GM23338 (cell line): ENCODE measurements around the gene METRNL. TPM values are rescaled to one million over a fixed set of nuclear protein-coding genes. Genes with fewer than 3 reads are reported as not detected.

ENCODE experiments used
- ATAC-seq: fragments of 200-7000 bp; cut with Tn5 transposase; 3 replicates; pipeline ENCODE4 v1.9.1; 2020
- DNase-seq: peaks from one replicate; pipeline ENCODE4 v3.0.0-alpha.2; 2015; ENCODE audit warnings: low spot score
- H2AFZ ChIP-seq: fragments of 200-600 bp; sonication (generic); 2 replicates; pipeline ENCODE4 v1.8.0; 2016; ENCODE audit warnings: antibody characterized with exemption, mild to moderate bottlenecking, moderate library complexity
- H3F3A ChIP-seq: fragments of 200-600 bp; sonication (generic); replicated peaks from 2 replicates; pipeline ENCODE4 v1.8.0; 2017; ENCODE audit warnings: antibody characterized with exemption, mixed run types, low read depth
- H3K27ac ChIP-seq: fragments of 200-600 bp; sonication (generic); 2 replicates; pipeline ENCODE4 v1.6.1; 2016; ENCODE audit warnings: low read depth
- H3K27me3 ChIP-seq: fragments of 200-600 bp; sonication (generic); 2 replicates; pipeline ENCODE4 v1.8.0; 2016; ENCODE audit warnings: mild to moderate bottlenecking, mixed run types, moderate library complexity; ENCODE audit not compliant: insufficient read depth
- H3K36me3 ChIP-seq: fragments of 200-600 bp; sonication (generic); 2 replicates; pipeline ENCODE4 v1.8.0; 2016; ENCODE audit warnings: mild to moderate bottlenecking; ENCODE audit not compliant: insufficient read depth
- H3K4me1 ChIP-seq: fragments of 200-600 bp; sonication (generic); 2 replicates; pipeline ENCODE4 v1.8.0; 2016; ENCODE audit warnings: mild to moderate bottlenecking, moderate library complexity; ENCODE audit not compliant: insufficient read depth
- H3K4me2 ChIP-seq: fragments of 200-600 bp; sonication (generic); 2 replicates; pipeline ENCODE4 v1.7.1; 2017; ENCODE audit warnings: mixed run types
- H3K4me3 ChIP-seq: fragments of 200-600 bp; sonication (generic); 2 replicates; pipeline ENCODE4 v1.6.1; 2016; ENCODE audit warnings: mixed run types
- H3K79me2 ChIP-seq: fragments of 200-600 bp; sonication (generic); replicated peaks from 2 replicates; pipeline ENCODE4 v1.8.0; 2017; ENCODE audit warnings: mild to moderate bottlenecking; ENCODE audit not compliant: insufficient read depth
- H3K9me2 ChIP-seq: fragments of 200-600 bp; sonication (generic); 2 replicates; pipeline ENCODE4 v1.8.0; 2017; ENCODE audit not compliant: insufficient read depth
- H4K20me1 ChIP-seq: fragments of 200-600 bp; sonication (generic); replicated peaks from 2 replicates; pipeline ENCODE4 v1.8.0; 2017; ENCODE audit warnings: mild to moderate bottlenecking; ENCODE audit not compliant: insufficient read depth
- H3K27ac Mint-ChIP-seq: 2 replicates; pipeline ENCODE4 v1.8.0; 2020; ENCODE audit warnings: inconsistent platforms, mild to moderate bottlenecking, moderate library complexity, mixed read lengths
- H3K27me3 Mint-ChIP-seq: 3 replicates; pipeline ENCODE4 v1.8.0; 2022; ENCODE audit warnings: low read depth, mild to moderate bottlenecking, moderate library complexity, mixed read lengths, inconsistent platforms; ENCODE audit not compliant: insufficient read depth, poor library complexity
- H3K36me3 Mint-ChIP-seq: 3 replicates; pipeline ENCODE4 v1.8.0; 2021; ENCODE audit warnings: low read depth, mild to moderate bottlenecking, inconsistent platforms, moderate library complexity, mixed read lengths
- H3K4me1 Mint-ChIP-seq: 3 replicates; pipeline ENCODE4 v1.8.0; 2020; ENCODE audit warnings: mild to moderate bottlenecking, inconsistent platforms, mixed read lengths
- H3K4me3 Mint-ChIP-seq: 3 replicates; pipeline ENCODE4 v1.8.0; 2021; ENCODE audit warnings: moderate library complexity, mild to moderate bottlenecking, inconsistent platforms, mixed read lengths
- H3K9me3 Mint-ChIP-seq: 3 replicates; pipeline ENCODE4 v1.8.0; 2020; ENCODE audit warnings: moderate library complexity, mild to moderate bottlenecking, inconsistent platforms, mixed read lengths
- CREB1 ChIP-seq: fragments of 250-450 bp; sonication (Bioruptor Pico); IDR thresholded peaks from 2 replicates; pipeline ENCODE4 v1.5.0; 2020; ENCODE audit warnings: low read depth, mild to moderate bottlenecking, moderate library complexity
- EZH2 ChIP-seq: fragments of 200-600 bp; sonication (generic); IDR thresholded peaks from one replicate; pipeline ENCODE4 v1.8.0; 2017; ENCODE audit warnings: antibody characterized with exemption, mild to moderate bottlenecking, low read depth; ENCODE audit not compliant: unreplicated experiment
- EZH2phosphoT487 ChIP-seq: fragments of 200-600 bp; sonication (generic); IDR thresholded peaks from one replicate; pipeline ENCODE4 v1.8.1; 2018; ENCODE audit warnings: antibody characterized with exemption; ENCODE audit not compliant: unreplicated experiment
- JUNB ChIP-seq: IDR thresholded peaks from one replicate; pipeline ENCODE4 v1.6.1; 2016; ENCODE audit warnings: antibody characterized with exemption; ENCODE audit not compliant: unreplicated experiment
- NANOG ChIP-seq: IDR thresholded peaks from 2 replicates; pipeline ENCODE4 v1.6.1; 2016; ENCODE audit warnings: antibody characterized with exemption, borderline replicate concordance
- POLR2AphosphoS5 ChIP-seq: IDR thresholded peaks from 2 replicates; pipeline ENCODE4 v1.6.1; 2016; ENCODE audit warnings: antibody characterized with exemption, low read depth
- STAT1 ChIP-seq: IDR thresholded peaks from one replicate; pipeline ENCODE4 v1.6.1; 2016; ENCODE audit warnings: antibody characterized with exemption; ENCODE audit not compliant: unreplicated experiment
- polyA plus RNA-seq: library from polyadenylated mRNA; unstranded; fragments of >200 nt; fragmentation: Nextera tagmentation; extraction: Ambion mirVana; gene quantifications from 2 replicates; pipeline ENCODE4 v1.2.1, GENCODE V29; 2016
- total RNA-seq: library from RNA; depleted of rRNA; stranded (reverse); fragments of >200 nt; shearing (Covaris generic); gene quantifications from 2 replicates; pipeline ENCODE4 v1.2.3, GENCODE V29; 2014
- TF ChIP-seq, protein P1 (sequence below), 2 experiments: fragments of 200-600 bp in 1 of 2; sonication (generic) in 1 of 2; conservative IDR thresholded peaks; 2 replicates each; pipeline versions ENCODE4 v1.5.1 to v1.6.1; 2016 to 2017; ENCODE audit warnings: antibody characterized with exemption in 2 of 2, low read depth in 2 of 2, mild to moderate bottlenecking in 2 of 2, moderate library complexity in 1 of 2
- TF ChIP-seq, protein P2 (sequence below): IDR thresholded peaks from one replicate; pipeline ENCODE4 v1.6.1; 2018; ENCODE audit warnings: antibody characterized with exemption; ENCODE audit not compliant: unreplicated experiment
- TF ChIP-seq, protein P3 (sequence below): IDR thresholded peaks from 2 replicates; pipeline ENCODE4 v1.6.1; 2016; ENCODE audit warnings: antibody characterized with exemption

The METRNL gene
- total and polyA plus RNA-seq, 2 experiments from 2014 or later, result 12.2 to 20.2 TPM

DNA sequence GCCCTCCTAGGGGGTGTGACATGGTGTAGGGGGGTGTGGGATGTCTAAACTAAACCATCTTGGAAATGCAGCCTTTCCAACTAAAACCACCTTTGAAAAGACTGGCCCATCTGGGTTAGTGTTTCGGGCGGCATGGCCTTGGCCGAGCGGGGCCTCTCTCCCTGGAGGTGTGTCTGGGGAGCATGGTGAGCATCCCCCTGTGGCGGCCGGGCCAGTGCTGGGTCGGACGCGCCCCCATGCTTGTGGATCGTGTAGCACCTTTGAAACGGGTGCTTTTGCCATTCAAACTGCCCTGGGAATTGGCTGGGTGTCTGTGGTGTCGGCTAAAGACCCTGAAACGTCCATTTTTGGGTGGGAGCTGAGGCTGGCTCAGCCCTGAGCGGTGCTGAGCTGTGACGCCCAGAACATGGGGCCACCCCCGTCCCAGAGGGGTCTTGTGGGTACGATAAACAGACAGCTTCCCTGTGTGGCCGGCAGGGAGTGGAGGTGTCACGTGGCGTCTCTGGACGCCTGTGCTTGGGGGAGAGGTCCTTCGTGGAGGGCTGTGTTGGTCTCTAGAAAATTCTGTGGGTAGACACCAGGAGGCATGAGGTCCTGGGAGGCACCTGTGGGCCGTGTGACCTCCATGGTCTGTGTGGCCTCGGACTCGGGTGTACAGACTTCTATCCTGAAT is 6.3 kb downstream of the METRNL start:
- H3K9me3 Mint-ChIP-seq, result no peaks in the 10 kb centered on the region; the same call in 2 of the 3 replicates
- no peak overlapping the region for H3K4me3 Mint-ChIP-seq
- H3K27ac ChIP-seq, result no peak overlapping the region
- DNase-seq, result no peak
- peaks cover 23% of the 10 kb centered on the region for H3K27me3 Mint-ChIP-seq
- peaks cover 20% of the 10 kb centered on the region; the same call in 2 of the 3 replicates for H3K36me3 Mint-ChIP-seq
- no peaks in the 10 kb centered on the region; the same call in 1 of the 2 replicates for H4K20me1 ChIP-seq
- no peak overlapping the region for H3K4me3 ChIP-seq
- H2AFZ ChIP-seq, result no peak overlapping the region
- H3K9me2 ChIP-seq, result no peaks in the 10 kb centered on the region
- peaks cover 11% of the 10 kb centered on the region for H3K27me3 ChIP-seq
- H3F3A ChIP-seq, result 0 out of 2 replicates have a peak, but pooled peaks cover 6% of the 10 kb centered on the region
- H3K4me1 Mint-ChIP-seq, result peaks cover 49% of the 10 kb centered on the region
- TF ChIP-seq NANOG, result no peak
- no peaks in the 10 kb centered on the region for H3K36me3 ChIP-seq
- H3K27ac Mint-ChIP-seq, result peak overlapping the region; percentile 37
- peaks cover 23% of the 10 kb centered on the region for H3K4me1 ChIP-seq
- no peak overlapping the region for H3K4me2 ChIP-seq
- ATAC-seq, result no peak
- H3K79me2 ChIP-seq, result peaks cover 50% of the 10 kb centered on the region

DNA sequence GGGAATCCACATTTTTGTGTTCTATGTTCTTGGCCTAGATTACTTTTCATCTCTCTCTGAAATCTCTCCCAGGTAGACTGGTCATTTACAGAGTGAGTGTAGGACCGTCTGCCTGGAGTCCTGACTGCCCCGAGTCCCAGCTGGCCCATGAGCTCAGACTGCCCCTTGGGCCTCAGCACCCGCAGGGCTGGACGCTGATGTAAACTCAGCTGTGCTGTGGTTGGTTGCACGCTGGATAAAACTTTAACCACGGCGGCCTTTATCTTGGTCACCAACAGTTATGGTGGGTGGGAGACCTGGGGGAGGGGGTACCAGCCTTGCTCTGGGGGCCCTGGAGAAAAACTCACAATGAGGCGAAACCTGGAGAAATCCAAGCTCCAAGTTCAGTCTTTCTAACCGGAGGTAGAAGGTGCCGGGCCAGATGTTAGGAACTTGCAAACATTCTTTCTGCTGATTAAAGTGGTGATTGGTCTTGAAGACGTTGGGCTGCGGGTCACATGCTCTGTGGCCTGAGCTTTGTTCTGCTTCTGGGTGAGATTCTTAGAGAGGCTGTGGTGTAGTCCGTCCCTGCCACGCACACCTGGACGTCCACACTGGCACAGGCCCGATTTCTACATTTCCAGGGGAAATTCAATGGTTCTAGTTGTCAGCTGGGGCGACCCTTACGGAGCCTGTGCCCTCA is 6.9 kb downstream of the METRNL start:
- Mint-ChIP-seq H3K27me3 (peaks cover 23% of the 10 kb centered on the region), H3K4me1 (peaks cover 51% of the 10 kb centered on the region), H3K9me3 (no peaks in the 10 kb centered on the region; the same call in 2 of the 3 replicates), H3K27ac (peak overlapping the region; percentile 68), H3K36me3 (peaks cover 22% of the 10 kb centered on the region; the same call in 2 of the 3 replicates), H3K4me3 (peak overlapping the region; percentile 27; the same call in 1 of the 3 replicates)
- Histone ChIP-seq H3K9me2 (no peaks in the 10 kb centered on the region), H3K27ac (no peak overlapping the region), H3F3A (0 out of 2 replicates have a peak, but pooled peaks cover 6% of the 10 kb centered on the region), H3K4me3 (no peak overlapping the region), H4K20me1 (no peaks in the 10 kb centered on the region; the same call in 1 of the 2 replicates), H3K4me1 (peaks cover 23% of the 10 kb centered on the region), H3K79me2 (peaks cover 50% of the 10 kb centered on the region), H3K4me2 (no peak overlapping the region), H3K36me3 (no peaks in the 10 kb centered on the region), H3K27me3 (peaks cover 8% of the 10 kb centered on the region), H2AFZ (no peak overlapping the region)
- ATAC-seq, result no peak
- TF ChIP-seq, protein P1, sequence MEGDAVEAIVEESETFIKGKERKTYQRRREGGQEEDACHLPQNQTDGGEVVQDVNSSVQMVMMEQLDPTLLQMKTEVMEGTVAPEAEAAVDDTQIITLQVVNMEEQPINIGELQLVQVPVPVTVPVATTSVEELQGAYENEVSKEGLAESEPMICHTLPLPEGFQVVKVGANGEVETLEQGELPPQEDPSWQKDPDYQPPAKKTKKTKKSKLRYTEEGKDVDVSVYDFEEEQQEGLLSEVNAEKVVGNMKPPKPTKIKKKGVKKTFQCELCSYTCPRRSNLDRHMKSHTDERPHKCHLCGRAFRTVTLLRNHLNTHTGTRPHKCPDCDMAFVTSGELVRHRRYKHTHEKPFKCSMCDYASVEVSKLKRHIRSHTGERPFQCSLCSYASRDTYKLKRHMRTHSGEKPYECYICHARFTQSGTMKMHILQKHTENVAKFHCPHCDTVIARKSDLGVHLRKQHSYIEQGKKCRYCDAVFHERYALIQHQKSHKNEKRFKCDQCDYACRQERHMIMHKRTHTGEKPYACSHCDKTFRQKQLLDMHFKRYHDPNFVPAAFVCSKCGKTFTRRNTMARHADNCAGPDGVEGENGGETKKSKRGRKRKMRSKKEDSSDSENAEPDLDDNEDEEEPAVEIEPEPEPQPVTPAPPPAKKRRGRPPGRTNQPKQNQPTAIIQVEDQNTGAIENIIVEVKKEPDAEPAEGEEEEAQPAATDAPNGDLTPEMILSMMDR (conservative IDR thresholded peaks at IDR 0.05; ENCODE audit: low read depth in 2 of 2), result no peak
- no peak for TF ChIP-seq STAT1
- TF ChIP-seq CREB1 (CRISPR knock-in tag), result no peak
- TF ChIP-seq EZH2phosphoT487, result no peak
- TF ChIP-seq, protein P2, sequence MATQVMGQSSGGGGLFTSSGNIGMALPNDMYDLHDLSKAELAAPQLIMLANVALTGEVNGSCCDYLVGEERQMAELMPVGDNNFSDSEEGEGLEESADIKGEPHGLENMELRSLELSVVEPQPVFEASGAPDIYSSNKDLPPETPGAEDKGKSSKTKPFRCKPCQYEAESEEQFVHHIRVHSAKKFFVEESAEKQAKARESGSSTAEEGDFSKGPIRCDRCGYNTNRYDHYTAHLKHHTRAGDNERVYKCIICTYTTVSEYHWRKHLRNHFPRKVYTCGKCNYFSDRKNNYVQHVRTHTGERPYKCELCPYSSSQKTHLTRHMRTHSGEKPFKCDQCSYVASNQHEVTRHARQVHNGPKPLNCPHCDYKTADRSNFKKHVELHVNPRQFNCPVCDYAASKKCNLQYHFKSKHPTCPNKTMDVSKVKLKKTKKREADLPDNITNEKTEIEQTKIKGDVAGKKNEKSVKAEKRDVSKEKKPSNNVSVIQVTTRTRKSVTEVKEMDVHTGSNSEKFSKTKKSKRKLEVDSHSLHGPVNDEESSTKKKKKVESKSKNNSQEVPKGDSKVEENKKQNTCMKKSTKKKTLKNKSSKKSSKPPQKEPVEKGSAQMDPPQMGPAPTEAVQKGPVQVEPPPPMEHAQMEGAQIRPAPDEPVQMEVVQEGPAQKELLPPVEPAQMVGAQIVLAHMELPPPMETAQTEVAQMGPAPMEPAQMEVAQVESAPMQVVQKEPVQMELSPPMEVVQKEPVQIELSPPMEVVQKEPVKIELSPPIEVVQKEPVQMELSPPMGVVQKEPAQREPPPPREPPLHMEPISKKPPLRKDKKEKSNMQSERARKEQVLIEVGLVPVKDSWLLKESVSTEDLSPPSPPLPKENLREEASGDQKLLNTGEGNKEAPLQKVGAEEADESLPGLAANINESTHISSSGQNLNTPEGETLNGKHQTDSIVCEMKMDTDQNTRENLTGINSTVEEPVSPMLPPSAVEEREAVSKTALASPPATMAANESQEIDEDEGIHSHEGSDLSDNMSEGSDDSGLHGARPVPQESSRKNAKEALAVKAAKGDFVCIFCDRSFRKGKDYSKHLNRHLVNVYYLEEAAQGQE, result no peak
- no peak for TF ChIP-seq EZH2
- TF ChIP-seq POLR2AphosphoS5, result no peak
- no peak for TF ChIP-seq JUNB
- TF ChIP-seq, protein P3, sequence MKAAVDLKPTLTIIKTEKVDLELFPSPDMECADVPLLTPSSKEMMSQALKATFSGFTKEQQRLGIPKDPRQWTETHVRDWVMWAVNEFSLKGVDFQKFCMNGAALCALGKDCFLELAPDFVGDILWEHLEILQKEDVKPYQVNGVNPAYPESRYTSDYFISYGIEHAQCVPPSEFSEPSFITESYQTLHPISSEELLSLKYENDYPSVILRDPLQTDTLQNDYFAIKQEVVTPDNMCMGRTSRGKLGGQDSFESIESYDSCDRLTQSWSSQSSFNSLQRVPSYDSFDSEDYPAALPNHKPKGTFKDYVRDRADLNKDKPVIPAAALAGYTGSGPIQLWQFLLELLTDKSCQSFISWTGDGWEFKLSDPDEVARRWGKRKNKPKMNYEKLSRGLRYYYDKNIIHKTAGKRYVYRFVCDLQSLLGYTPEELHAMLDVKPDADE, result no peak
- DNase-seq, result no peak
